ENCODE measurements around the gene ZNF764.
"Not testable (repeated sequence)": the region's sequence is repeated elsewhere in the genome, so short reads cannot be mapped to it uniquely, and the experiment has no call there.

ZNF764 gene

GRCh38 chr16:30546115-30546514 lies 12.1 kb downstream of the ZNF764 start:
- DNase-seq (ENCODE audit: low read depth): no peak

- DNase-seq (ENCODE audit: low read depth): no peak
Observed at GRCh38 chr16:30543067-30543466, 15.1 kb downstream of the ZNF764 start.

- DNase-seq (ENCODE audit: low read depth): no peak
Observed at GRCh38 chr16:30541502-30542329, 16.5 kb downstream of the ZNF764 start.

GRCh38 chr16:30540916-30541464 lies 17.2 kb downstream of the ZNF764 start:
- not testable (repeated sequence) for DNase-seq (ENCODE audit: low read depth)

- not testable (repeated sequence) for DNase-seq (ENCODE audit: low read depth)
Observed at GRCh38 chr16:30539986-30540526, 18.1 kb downstream of the ZNF764 start.

GRCh38 chr16:30539000-30539964 lies 18.9 kb downstream of the ZNF764 start:
- no peak for DNase-seq (ENCODE audit: low read depth)

- DNase-seq (ENCODE audit: low read depth): not testable (repeated sequence)
Observed at GRCh38 chr16:30536391-30537024, 21.7 kb downstream of the ZNF764 start.

GRCh38 chr16:30535777-30536190 lies 22.4 kb downstream of the ZNF764 start:
- DNase-seq (ENCODE audit: low read depth): peak; percentile 60

GRCh38 chr16:30535106-30535776 lies 22.9 kb downstream of the ZNF764 start:
- DNase-seq (ENCODE audit: low read depth): peak; percentile 30

- DNase-seq (ENCODE audit: low read depth): peak; percentile 91
Observed at GRCh38 chr16:30534368-30535105, 23.6 kb downstream of the ZNF764 start, which contains the start of gene ZNF747. Gene ZNF747 (minus strand): TSS chr16:30534858. CDS start chr16:30534679, 179 bp downstream.

- DNase-seq (ENCODE audit: low read depth): no peak
Observed at GRCh38 chr16:30533748-30534367, 24.3 kb downstream of the ZNF764 start.

GRCh38 chr16:30533146-30533522 lies 25.0 kb downstream of the ZNF764 start:
- no peak for DNase-seq (ENCODE audit: low read depth)

GRCh38 chr16:30532285-30533145 lies 25.7 kb downstream of the ZNF764 start:
- DNase-seq (ENCODE audit: low read depth): no peak

GRCh38 chr16:30530163-30531037 lies 27.8 kb downstream of the ZNF764 start:
- no peak for DNase-seq (ENCODE audit: low read depth)

- DNase-seq (ENCODE audit: low read depth): no peak
Observed at GRCh38 chr16:30528799-30529457, 29.2 kb downstream of the ZNF764 start.

- DNase-seq (ENCODE audit: low read depth): no peak
Observed at GRCh38 chr16:30527635-30528178, 30.5 kb downstream of the ZNF764 start.
